AG09319 (cell line): Measurements from ENCODE around the gene FOLR2.

Source experiments
- DNase-seq: peaks from one replicate; pipeline ENCODE4 v3.0.0-alpha.2; 2010; ENCODE audit warnings: low read depth; ENCODE audit errors: extremely low read depth
- TF ChIP-seq, protein P1 (sequence below): IDR thresholded peaks from 2 replicates; pipeline ENCODE4 v1.5.1; 2011; ENCODE audit warnings: low read depth, mild to moderate bottlenecking, inconsistent platforms, low read length, moderate library complexity

FOLR2 gene

DNA sequence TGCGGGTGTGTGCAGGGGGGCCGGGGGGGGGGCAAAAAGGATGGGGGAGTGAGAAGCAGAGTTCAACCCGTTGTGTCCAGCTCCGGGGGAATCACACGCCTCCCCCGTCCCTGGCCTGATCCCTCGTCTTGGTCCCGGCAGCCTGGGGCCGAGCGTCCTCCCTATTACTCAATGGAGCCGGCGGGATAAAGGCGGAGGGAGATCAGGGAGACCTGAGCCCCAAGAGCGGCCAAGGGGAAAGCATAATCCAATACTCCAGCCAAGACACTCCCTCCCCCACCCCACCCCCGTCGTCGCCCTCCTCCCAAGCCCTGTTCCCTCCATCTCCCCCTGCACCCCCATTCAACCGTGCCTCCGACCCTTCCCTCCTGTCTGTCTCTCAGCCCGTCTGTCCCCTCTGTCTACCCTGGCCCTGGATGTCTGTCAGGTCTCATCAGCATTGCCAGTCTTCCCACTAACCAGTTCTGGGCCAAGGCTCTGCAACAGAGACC lies 24.7 kb downstream of the FOLR2 start:
- TF ChIP-seq, protein P1, sequence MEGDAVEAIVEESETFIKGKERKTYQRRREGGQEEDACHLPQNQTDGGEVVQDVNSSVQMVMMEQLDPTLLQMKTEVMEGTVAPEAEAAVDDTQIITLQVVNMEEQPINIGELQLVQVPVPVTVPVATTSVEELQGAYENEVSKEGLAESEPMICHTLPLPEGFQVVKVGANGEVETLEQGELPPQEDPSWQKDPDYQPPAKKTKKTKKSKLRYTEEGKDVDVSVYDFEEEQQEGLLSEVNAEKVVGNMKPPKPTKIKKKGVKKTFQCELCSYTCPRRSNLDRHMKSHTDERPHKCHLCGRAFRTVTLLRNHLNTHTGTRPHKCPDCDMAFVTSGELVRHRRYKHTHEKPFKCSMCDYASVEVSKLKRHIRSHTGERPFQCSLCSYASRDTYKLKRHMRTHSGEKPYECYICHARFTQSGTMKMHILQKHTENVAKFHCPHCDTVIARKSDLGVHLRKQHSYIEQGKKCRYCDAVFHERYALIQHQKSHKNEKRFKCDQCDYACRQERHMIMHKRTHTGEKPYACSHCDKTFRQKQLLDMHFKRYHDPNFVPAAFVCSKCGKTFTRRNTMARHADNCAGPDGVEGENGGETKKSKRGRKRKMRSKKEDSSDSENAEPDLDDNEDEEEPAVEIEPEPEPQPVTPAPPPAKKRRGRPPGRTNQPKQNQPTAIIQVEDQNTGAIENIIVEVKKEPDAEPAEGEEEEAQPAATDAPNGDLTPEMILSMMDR: no peak
- DNase-seq: no peak

DNA sequence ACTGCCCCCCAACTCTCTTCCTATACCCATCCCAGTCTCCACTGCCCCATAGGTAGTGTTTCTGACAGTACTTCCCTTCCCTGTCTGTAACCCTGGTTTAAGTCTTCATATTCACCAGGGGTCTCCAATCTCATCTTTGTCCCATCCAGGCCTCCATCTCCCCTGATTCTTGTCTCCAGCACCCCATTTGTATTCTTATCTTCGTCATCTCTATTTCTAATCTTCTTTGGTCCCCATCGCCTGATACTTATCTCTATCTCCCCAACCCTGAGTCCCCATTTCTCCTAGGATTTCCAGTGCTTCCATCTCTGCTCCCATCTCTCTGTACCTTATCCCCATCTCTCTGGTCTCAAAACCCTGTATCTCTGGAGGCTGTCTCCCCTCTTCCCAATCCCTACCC lies 25.5 kb downstream of the FOLR2 start:
- TF ChIP-seq, protein P1: no peak
- DNase-seq: no peak

DNA sequence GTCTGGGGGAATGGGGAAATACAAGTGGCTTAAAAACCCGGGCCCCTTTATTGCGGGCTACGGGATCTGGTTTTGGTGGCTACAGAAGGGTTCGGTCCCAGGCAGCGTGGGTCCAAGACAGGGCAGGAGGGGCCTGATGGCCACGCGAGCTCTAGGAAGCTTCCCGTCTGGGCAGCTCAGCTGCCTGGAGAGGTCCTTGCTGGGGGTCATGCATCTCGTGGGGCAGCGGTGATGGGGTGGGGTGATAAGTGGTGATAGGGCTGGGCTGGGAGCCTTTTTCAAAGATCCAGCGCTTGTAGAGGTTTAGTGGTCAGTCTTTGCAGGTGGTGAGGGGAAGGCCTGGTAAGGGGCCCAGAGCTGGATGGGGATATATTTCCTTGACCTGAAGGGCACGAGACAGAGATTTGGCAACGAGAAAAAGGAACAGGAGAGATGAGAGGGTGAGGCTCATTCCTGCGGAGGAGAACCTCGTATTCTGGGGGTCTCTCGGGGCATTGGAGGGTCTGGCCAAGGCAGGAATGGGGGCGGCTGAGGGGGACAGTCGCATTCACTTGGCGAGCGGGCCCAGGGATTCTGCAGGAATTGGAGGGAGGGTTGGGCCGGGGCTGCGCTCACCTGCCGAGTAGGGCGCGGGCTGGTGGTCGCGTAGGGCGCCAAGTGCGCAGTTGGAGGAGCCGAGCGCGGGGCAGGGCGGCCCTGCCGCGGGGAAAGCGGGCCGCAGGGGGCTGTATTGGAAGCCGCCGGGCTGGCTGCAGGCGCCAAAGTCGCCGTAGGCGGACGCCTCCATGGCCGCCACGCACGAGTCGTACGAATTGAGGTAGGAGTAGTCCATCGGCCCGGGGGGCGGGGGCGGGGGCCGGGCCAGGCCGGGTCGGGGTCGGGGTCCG lies 26.8 kb downstream of the FOLR2 start:
- DNase-seq: no peak
- TF ChIP-seq, protein P1: no peak

DNA sequence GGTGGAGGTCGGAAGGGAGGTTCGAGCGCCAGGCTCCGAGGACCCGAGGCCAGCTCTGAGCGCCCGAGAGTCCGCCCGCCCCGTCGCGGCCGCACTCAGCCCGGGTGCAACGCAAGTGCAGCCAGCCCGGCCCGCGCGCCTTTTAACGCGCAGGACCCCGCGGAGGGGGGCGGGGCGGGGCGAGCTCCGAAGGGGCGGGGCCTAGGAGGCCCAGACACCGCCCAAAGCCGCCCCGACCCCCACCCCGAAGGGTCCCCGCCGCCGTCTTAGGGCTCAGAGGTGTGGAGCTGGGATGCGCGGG lies 27.4 kb downstream of the FOLR2 start, which contains the start of gene PHOX2A:
TSS of gene PHOX2A (minus strand) at position 117 of the 301 bp plus-strand sequence. CDS start 172 bp downstream, outside the sequence.
- no peak for DNase-seq

DNA sequence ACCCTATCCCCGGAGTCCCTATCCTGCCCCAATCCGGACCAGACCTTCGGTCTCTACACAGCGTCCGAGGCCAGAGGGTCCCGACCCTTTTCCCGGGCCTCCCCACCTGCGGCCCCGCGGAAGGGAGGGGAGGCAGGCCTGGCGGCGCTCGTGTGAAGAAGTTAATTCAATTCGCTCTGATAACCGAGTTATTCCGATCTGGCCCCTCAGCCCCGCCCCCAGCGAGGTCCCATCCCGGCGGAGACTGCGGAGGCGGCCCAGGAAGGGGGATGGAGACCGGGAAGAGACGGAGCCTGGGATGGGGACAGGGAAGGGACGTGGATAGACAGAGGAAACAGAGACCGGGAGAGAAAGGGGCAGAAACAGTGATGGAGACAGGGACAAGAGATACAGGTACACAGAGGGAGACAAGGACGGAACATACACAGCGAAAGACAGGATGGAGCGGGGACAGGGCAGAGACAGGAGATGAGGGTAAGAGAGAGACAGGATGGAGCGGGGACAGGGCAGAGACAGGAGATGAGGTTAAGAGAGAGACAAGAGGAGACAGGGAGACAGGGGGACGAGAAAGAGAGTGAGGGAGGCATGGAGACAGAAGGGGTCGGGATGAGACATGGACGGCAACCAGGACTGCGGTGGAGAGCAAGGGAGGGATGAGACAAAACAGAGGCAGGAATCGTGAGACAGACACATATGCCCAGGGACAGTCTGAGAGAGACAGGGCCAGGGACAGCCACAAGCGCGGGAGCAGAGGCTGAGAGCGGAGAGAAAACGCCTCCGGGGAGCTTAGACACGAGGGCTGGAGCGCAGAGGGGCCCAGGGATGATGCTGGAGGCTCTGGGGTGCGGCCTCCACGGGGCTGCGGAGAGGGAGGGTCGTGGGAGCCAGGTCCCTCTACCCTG lies 28.0 kb downstream of the FOLR2 start:
- TF ChIP-seq, protein P1: no peak
- DNase-seq: no peak

More for the DNA sequence above, 27.4 kb downstream of the FOLR2 start, which contains the start of gene PHOX2A:
- TF ChIP-seq, protein P1: no peak

DNA sequence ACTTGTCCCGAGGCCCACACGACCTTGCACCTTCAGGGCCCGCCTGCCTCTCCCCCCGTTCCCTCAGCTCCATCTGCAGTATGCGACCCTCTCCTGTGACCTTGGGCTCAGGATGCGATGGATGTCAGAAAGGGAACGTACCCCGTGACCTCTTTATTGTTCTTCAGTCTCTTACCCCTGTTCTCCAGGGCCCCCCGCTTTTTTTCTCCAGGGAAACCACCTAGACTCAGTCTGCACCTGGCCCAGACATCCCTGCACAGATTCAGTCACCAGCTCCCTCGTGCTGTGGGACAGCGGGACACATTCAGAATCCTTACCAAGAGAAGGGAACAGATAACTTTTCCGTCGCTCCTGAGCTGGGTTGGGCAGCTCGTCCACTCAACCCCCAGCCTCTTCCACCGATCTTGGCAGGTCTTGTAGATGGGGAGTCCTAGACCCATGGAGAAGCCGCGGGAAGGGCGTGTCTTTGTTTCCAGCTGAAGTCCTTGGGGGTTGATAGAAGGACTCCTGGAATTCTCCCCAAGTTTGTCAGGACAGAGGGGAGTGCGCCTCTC lies 28.7 kb downstream of the FOLR2 start:
- TF ChIP-seq, protein P1: no peak
- DNase-seq: no peak
